Measurements from ENCODE around the gene CCBE1.
"Not testable (repeated sequence)": the region's sequence is repeated elsewhere in the genome, so short reads cannot be mapped to it uniquely, and the experiment has no call there.

The CCBE1 gene

GRCh38 chr18:59675346-59675745 is 21.9 kb downstream of the CCBE1 start:
- DNase-seq: no peak

GRCh38 chr18:59674903-59675270 is 22.3 kb downstream of the CCBE1 start:
- no peak for DNase-seq

DNA sequence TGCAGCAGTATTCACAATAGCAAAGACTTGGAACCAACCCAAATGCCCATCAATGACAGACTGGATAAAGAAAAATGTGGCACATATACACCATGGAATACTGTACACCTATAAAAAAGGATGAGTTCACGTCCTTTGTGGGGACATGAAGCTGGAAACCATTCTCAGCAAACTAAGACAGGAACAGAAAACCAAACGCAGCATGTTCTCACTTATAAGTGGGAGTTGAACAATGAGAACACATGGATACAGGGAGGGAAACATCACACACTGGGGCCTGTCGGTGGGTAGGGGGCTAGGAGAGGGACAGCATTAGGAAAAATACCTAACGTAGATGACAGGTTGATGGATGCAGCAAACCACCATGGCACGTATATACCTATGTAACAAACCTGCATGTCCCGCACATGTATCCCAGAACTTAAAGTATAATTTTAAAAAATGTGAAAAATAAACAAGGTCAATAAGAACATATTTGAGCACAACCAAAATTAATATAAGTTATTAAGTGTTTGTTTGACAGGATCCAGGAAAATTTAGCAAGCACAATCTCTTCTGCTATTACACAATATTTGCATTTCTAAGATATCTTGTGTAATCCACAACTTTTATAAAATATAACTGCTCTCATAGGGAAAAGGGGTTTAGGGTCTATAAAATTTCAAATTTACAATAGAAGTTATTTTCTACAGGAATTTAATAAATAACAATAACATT is 22.9 kb downstream of the CCBE1 start:
- DNase-seq: no peak

- no peak for DNase-seq
Measured at GRCh38 chr18:59672235-59672711, 24.9 kb downstream of the CCBE1 start.

- no peak for DNase-seq
Measured at GRCh38 chr18:59671551-59671950, 25.7 kb downstream of the CCBE1 start.

- DNase-seq: no peak
Measured at GRCh38 chr18:59669872-59670657, 27.2 kb downstream of the CCBE1 start.

DNA sequence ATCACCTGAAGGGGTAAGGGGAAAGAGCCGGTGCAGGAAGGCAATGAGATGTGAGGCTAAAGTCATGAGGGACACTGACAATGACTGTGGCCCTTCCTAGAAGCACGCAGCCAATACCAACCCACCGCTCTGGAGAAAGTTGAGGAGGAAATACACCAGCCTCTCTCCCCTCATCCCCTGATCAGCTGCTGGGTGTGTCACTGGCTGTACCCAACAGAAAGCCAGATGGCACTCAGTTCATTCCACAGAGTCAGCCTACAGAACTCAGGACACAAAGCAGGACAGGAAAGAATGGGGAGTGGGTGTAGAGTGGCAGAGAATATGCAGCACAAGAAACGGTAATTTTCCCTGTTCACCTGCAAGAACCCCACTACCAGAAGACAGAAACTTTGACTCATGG is 29.7 kb downstream of the CCBE1 start:
- no peak for DNase-seq

GRCh38 chr18:59666007-59666402 is 31.2 kb downstream of the CCBE1 start:
- not testable (repeated sequence) for DNase-seq

GRCh38 chr18:59665057-59666006 is 31.9 kb downstream of the CCBE1 start:
- DNase-seq: no peak

DNA sequence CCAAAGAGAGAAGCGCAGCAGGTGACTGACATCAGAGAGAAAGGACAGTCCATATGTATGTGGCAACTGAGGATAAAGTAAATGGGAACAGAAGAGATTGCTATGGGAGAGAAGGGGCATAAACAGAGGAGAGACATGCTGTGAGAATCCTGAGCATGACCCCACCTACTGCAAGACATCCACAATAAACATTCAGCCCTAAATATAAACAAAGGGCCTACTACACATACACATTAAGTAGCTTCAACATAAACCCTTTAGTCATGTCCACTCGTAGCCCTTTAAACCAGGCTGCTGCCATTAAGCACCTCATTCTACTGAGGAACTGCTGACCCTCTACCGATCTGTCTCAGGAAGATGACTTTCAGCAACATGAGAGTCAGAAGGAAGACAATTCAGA is 32.9 kb downstream of the CCBE1 start:
- no peak for DNase-seq

- no peak for DNase-seq
Measured at GRCh38 chr18:59663096-59663495, 34.1 kb downstream of the CCBE1 start.

DNA sequence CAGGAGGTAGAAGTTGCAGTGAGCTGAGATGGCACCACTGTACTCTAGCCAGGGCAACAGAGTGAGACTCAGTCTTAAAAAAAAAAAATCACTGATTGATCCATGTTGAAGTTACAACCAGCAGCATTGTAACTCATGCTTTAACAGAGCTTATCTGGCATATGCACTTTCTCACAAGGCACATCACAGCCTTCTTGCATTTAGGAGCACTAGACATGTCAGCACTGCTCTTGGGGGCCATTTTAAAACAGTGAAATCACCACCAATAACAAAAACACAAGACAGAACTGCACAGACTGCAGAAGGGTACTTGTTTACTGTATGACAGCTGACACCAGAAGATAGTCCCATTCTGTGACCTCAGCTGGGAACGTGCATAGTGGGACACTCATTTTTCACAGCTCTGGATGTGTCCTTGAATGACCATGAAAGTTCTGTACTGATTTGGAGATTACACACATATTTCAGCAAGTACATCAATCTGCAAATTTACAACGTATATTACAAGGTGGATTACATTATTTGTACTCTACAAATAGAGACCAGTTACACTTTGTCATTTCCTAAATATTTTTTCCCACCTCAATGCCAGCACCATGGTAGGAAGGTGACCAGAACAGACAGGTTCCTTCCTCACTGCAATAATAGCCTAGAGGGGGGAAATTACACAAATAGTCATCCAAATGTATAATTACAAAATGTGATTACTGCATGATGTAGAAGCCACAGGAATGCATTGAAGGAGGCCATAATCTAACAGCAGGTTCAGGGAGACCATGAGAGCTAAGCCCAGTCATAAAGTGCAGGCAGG is 35.1 kb downstream of the CCBE1 start:
- DNase-seq: no peak

GRCh38 chr18:59660786-59661743 is 36.2 kb downstream of the CCBE1 start:
- no peak for DNase-seq

- DNase-seq: no peak
Measured at GRCh38 chr18:59660366-59660765, 36.9 kb downstream of the CCBE1 start.

- DNase-seq: no peak
Measured at GRCh38 chr18:59659508-59660170, 37.6 kb downstream of the CCBE1 start.

DNA sequence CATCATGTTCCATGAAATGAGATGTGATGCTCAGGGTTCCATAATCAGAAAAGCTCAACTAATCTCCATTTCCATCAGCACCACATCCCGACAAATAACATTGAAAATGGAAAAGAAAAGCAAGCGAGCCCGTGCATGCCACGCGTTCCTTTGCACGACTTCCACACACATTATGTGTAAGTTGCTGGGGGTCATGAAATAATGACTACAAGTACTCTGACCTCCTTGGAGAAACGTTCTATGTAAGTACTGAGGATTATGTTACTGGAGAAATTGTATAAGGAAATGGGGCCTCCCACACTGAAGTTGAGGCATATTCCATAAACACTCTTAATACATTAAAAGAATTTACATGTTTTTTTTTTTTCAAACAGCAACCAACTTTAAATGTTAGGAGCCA is 38.3 kb downstream of the CCBE1 start:
- no peak for DNase-seq

DNA sequence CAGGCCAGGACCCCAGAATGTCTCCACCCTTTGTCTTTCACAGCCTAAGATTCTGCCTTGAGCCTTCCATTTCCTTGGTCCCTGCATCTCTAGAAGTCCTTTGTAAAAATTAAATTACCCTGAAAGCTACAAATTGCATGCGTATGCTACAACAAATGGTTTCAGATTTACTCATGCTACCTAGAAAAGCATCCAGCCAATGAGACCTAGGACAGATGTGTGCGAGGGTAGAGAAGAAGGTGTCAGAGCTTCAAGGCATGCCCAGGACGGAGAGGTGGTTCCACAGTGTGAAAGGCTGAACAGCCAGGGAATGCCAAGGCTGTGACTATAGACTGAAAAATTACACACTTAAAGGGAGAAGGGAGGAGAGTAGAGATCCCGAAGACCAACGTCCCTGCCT is 40.2 kb downstream of the CCBE1 start:
- DNase-seq: no peak

DNA sequence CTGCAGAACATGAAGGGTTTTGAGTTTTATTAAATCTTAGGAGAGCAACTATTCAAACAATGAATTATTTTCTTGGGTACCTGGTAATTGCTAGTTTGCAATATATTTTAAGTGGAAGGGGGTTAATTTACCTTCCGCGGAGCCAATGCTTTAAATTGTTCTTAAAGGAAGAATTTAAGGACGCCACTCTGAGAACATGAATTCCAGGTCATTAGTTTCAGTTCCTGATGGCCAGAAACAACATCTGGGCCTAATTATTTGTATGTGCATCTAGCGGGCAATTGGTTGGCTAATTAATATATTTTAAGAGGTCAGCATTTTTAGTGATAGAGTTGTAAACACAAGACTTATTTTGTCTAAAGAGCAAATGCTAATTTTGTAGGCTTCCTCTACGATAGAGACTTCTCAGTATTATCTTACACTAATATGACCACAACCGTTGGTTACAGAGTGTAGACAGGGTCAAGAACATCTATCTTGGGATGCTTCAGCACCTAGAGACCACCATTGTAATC is 40.8 kb downstream of the CCBE1 start:
- no peak for DNase-seq

DNA sequence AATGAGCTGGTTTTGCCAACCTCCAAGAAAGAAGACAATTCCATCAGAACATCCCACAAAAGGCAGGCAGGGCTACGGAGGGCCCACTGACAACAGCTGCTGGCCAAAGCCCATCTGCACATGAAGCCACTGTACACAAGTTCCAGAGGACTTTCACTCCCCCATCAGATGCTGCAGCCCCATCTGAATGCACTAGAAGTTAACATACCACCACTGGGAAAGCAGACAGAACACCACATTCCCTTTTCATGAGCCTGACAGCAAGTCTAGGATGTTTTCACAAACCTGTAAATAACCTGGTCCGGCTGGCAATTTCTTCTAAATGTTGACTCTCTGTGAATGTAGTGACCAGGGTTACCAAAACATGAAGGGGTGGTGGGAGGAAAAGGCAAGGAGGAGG is 41.5 kb downstream of the CCBE1 start:
- DNase-seq: no peak

GRCh38 chr18:59651071-59651470 is 46.2 kb downstream of the CCBE1 start:
- DNase-seq: no peak
